Osteocyte (in vitro differentiated cells): ENCODE data around the gene GRK6. TPM values are rescaled to one million over a fixed set of nuclear protein-coding genes. Genes with fewer than 3 reads are reported as not detected.

Experiments
- DNase-seq: peaks from one replicate; pipeline ENCODE4 v3.0.0; 2021; ENCODE audit warnings: mixed read lengths; ENCODE audit not compliant: unreplicated experiment; ENCODE audit errors: extremely low spot score
- H3K27ac Mint-ChIP-seq: one replicate; pipeline ENCODE4 v1.8.0; 2021; ENCODE audit warnings: mild to moderate bottlenecking, mixed read lengths; ENCODE audit not compliant: unreplicated experiment
- H3K27me3 Mint-ChIP-seq: one replicate; pipeline ENCODE4 v1.8.0; 2021; ENCODE audit warnings: mixed read lengths; ENCODE audit not compliant: unreplicated experiment
- H3K36me3 Mint-ChIP-seq: one replicate; pipeline ENCODE4 v1.8.0; 2021; ENCODE audit warnings: mixed read lengths; ENCODE audit not compliant: unreplicated experiment
- H3K4me1 Mint-ChIP-seq: one replicate; pipeline ENCODE4 v1.8.0; 2021; ENCODE audit warnings: mixed read lengths; ENCODE audit not compliant: unreplicated experiment
- H3K4me3 Mint-ChIP-seq: one replicate; pipeline ENCODE4 v1.8.0; 2021; ENCODE audit warnings: mild to moderate bottlenecking, moderate library complexity, mixed read lengths; ENCODE audit not compliant: unreplicated experiment
- H3K9me3 Mint-ChIP-seq: one replicate; pipeline ENCODE4 v1.8.0; 2021; ENCODE audit warnings: mixed read lengths; ENCODE audit not compliant: unreplicated experiment
- total RNA-seq: library from RNA; stranded (reverse); gene quantifications from 2 replicates; pipeline ENCODE4 v1.2.1, GENCODE V29; 2021
- TF ChIP-seq, protein P1 (sequence below): fragments of 200-600 bp; sonication (generic); IDR thresholded peaks from 2 replicates; pipeline ENCODE4 v1.5.0; 2021; ENCODE audit warnings: antibody characterized with exemption, mild to moderate bottlenecking, moderate library complexity

The GRK6 gene
- total RNA-seq, 1 donor from 2014 or later: 38.2 TPM

GRCh38 chr5:177445052-177445916 lies 18.8 kb downstream of the GRK6 start:
- no peak overlapping the region for H3K27ac Mint-ChIP-seq
- no peaks in the 10 kb centered on the region for H3K27me3 Mint-ChIP-seq
- H3K36me3 Mint-ChIP-seq: peaks cover 3% of the 10 kb centered on the region
- peaks cover 20% of the 10 kb centered on the region for H3K4me1 Mint-ChIP-seq
- TF ChIP-seq, protein P1, sequence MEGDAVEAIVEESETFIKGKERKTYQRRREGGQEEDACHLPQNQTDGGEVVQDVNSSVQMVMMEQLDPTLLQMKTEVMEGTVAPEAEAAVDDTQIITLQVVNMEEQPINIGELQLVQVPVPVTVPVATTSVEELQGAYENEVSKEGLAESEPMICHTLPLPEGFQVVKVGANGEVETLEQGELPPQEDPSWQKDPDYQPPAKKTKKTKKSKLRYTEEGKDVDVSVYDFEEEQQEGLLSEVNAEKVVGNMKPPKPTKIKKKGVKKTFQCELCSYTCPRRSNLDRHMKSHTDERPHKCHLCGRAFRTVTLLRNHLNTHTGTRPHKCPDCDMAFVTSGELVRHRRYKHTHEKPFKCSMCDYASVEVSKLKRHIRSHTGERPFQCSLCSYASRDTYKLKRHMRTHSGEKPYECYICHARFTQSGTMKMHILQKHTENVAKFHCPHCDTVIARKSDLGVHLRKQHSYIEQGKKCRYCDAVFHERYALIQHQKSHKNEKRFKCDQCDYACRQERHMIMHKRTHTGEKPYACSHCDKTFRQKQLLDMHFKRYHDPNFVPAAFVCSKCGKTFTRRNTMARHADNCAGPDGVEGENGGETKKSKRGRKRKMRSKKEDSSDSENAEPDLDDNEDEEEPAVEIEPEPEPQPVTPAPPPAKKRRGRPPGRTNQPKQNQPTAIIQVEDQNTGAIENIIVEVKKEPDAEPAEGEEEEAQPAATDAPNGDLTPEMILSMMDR: no peak
- DNase-seq: no peak
- H3K4me3 Mint-ChIP-seq: peak overlapping the region; percentile 68
- no peaks in the 10 kb centered on the region for H3K9me3 Mint-ChIP-seq

DNA sequence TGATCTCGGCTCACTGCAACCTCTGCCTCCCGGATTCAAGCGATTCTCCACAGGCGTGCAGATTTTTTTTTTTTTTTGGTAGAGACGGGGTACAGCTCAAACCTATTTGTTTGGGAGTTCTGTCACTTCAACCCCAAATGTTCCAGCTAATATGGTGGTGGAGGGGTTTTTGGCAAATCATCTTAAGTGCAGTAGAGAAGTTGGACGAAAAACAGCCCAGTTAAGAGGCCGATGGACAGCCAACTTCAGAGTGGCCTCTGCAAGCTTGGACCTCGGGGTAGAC lies 19.4 kb downstream of the GRK6 start:
- no peak for DNase-seq
- Mint-ChIP-seq H3K27ac (peak overlapping the region; percentile 18), H3K36me3 (peaks cover 3% of the 10 kb centered on the region), H3K4me3 (peak overlapping the region; percentile 68), H3K27me3 (no peaks in the 10 kb centered on the region), H3K4me1 (peaks cover 20% of the 10 kb centered on the region), H3K9me3 (no peaks in the 10 kb centered on the region)
- TF ChIP-seq, protein P1: no peak

GRCh38 chr5:177446200-177447065 lies 20.0 kb downstream of the GRK6 start, which contains the start of gene PRR7:
PRR7 (plus strand) TSS chr5:177446814; CDS start chr5:177455068, 8,254 bp downstream.
- Mint-ChIP-seq H3K27me3 (no peaks in the 10 kb centered on the region), H3K9me3 (no peaks in the 10 kb centered on the region), H3K27ac (peak within 1 kb of the TSS; percentile 76), H3K4me3 (peak within 1 kb of the TSS; percentile 68), H3K36me3 (peaks cover 3% of the 10 kb centered on the region), H3K4me1 (peaks cover 20% of the 10 kb centered on the region)
- no peak for DNase-seq
- TF ChIP-seq, protein P1: no peak

GRCh38 chr5:177447066-177447610 lies 20.7 kb downstream of the GRK6 start:
- Mint-ChIP-seq H3K27me3 (no peaks in the 10 kb centered on the region), H3K36me3 (peaks cover 3% of the 10 kb centered on the region), H3K4me1 (peaks cover 20% of the 10 kb centered on the region), H3K4me3 (peak overlapping the region; percentile 64), H3K9me3 (no peaks in the 10 kb centered on the region), H3K27ac (no peak overlapping the region)
- TF ChIP-seq, protein P1: no peak
- DNase-seq: no peak
